ENCODE results near the gene NEUROD2.

Gene NEUROD2

DNA sequence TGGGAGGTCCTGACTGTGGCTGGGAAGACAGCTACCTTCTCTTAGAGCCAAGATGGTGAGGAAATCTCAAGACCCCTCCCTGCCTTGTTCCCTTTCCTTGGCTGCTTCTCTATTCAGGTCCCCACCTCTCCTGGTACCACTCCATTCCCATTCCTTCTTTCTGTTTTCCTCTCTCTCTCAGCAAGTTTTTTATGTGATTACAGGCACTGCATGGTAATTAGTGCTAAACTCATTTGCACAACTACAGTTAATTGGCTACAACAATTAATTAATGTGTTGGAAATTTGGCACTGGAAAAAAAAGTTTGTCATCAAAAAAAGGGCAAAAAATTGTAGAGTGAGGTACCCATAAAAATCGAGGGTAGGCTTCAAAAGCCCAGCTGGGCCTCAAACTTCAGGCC lies 45.3 kb downstream of the NEUROD2 start:
- ChIA-PET CTCF (interaction anchor here (0.7 to 19.7 kb wide), 3 partner anchors 13 to 424 kb away, joined by 3 to 475 read pairs (median 33); partner anchors contain the start of gene PPP1R1B), POLR2A (no interaction called here)
- H3K9me3 ChIP-seq (ENCODE audit: control insufficient read depth, insufficient read depth, low read depth, low read length), result no peaks in the 10 kb centered on the region
- no peak overlapping the region for H3K4me3 ChIP-seq (ENCODE audit: low read depth, low read length)
- TF ChIP-seq ZNF350 (tag by site-specific recombination; IDR thresholded peaks at IDR 0.05), result no peak
- no peak for TF ChIP-seq ZNF658 (tag by site-specific recombination; IDR thresholded peaks at IDR 0.05)
- TF ChIP-seq, protein P1, sequence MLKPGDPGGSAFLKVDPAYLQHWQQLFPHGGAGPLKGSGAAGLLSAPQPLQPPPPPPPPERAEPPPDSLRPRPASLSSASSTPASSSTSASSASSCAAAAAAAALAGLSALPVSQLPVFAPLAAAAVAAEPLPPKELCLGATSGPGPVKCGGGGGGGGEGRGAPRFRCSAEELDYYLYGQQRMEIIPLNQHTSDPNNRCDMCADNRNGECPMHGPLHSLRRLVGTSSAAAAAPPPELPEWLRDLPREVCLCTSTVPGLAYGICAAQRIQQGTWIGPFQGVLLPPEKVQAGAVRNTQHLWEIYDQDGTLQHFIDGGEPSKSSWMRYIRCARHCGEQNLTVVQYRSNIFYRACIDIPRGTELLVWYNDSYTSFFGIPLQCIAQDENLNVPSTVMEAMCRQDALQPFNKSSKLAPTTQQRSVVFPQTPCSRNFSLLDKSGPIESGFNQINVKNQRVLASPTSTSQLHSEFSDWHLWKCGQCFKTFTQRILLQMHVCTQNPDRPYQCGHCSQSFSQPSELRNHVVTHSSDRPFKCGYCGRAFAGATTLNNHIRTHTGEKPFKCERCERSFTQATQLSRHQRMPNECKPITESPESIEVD (tag by site-specific recombination; IDR thresholded peaks at IDR 0.05), result no peak
- TF ChIP-seq ZNF843 (tag by site-specific recombination; IDR thresholded peaks at IDR 0.05), result no peak
- no peak for TF ChIP-seq ZNF473 (tag by site-specific recombination; IDR thresholded peaks at IDR 0.05)
- TF ChIP-seq TRIM28 (IDR thresholded peaks at IDR 0.05; ENCODE audit: borderline replicate concordance, low read length), result no peak
- H3K27ac ChIP-seq (ENCODE audit: extremely low read depth, low read depth, low read length), result no peak overlapping the region
- peaks cover 7 to 40% of the 10 kb centered on the region in 2 experiments for H3K36me3 ChIP-seq (ENCODE audit: control insufficient read depth in 2 of 2, insufficient read depth in 1 of 2, low read length in 2 of 2)
- no peaks in the 10 kb centered on the region for H3K4me1 ChIP-seq (ENCODE audit: control insufficient read depth, insufficient read depth, low read length)

DNA sequence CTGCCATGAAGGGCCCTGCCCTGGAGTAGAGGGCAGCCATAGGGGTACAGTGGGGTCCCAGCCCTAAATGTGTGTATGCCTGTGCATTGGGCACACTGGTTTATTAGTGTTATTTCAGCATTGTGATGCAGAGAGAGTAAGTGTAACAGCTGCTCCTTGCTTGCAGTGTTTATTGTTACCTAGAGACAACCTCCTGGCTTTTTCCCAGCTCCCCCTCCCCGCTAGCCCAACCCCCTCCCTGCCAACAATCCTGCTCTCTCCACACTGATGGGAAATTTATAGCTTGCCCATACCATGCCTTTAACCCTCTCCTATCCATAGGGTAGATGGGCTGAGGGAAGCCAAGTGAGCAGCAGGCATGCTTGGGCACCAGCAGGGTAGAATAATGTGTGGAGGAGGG lies 51.3 kb downstream of the NEUROD2 start:
- Histone ChIP-seq H3K4me1 (ENCODE audit: control insufficient read depth, insufficient read depth, low read length) (no peaks in the 10 kb centered on the region), H3K9me3 (ENCODE audit: control insufficient read depth, insufficient read depth, low read depth, low read length) (no peaks in the 10 kb centered on the region), H3K27ac (ENCODE audit: extremely low read depth, low read depth, low read length) (no peak overlapping the region), H3K36me3 (ENCODE audit: control insufficient read depth in 2 of 2, insufficient read depth in 1 of 2, low read length in 2 of 2) (peaks cover 13 to 61% of the 10 kb centered on the region in 2 experiments), H3K4me3 (ENCODE audit: low read depth, low read length) (no peak overlapping the region)
- TF ChIP-seq PRDM1 (tag by site-specific recombination; IDR thresholded peaks at IDR 0.05) (no peak), YY1 (tag by site-specific recombination; IDR thresholded peaks at IDR 0.05) (no peak), ZNF350 (tag by site-specific recombination; IDR thresholded peaks at IDR 0.05) (no peak), ZNF549 (tag by site-specific recombination; IDR thresholded peaks at IDR 0.05) (no peak), ZNF175 (tag by site-specific recombination; IDR thresholded peaks at IDR 0.05) (no peak), GLI4 (tag by site-specific recombination; IDR thresholded peaks at IDR 0.05) (no peak), ZNF707 (tag by site-specific recombination; IDR thresholded peaks at IDR 0.05) (no peak), ZBTB1 (tag by site-specific recombination; IDR thresholded peaks at IDR 0.05) (no peak), ZNF423 (tag by site-specific recombination; IDR thresholded peaks at IDR 0.05) (no peak), REPIN1 (tag by site-specific recombination; IDR thresholded peaks at IDR 0.05; ENCODE audit: low read depth) (no peak)
- ChIA-PET CTCF (interaction anchor here (1.4 to 19.7 kb wide), 2 partner anchors 9 to 67 kb away, joined by 10 to 475 read pairs; partner anchors contain the start of gene PPP1R1B), POLR2A (no interaction called here)

DNA sequence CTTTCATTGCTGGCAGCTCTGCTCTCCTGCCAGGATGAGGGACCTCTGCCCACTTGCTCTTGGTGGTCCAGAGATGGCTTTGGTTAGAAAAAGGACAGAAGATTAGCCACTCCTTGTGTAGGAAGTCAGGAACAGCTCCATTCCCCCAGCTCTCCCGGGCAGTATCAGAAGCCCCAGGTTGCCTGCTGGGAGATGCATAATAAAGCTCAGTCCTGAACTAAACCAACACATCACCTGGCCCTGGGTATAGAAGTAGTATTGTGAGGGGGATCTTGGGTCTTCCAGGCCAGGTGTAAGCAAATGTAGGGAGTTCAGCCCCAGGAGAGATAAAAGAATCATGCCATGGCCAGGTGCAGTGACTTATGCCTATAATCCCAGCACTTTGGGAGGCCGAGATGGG lies 52.4 kb downstream of the NEUROD2 start:
- Histone ChIP-seq H3K4me1 (ENCODE audit: control insufficient read depth, insufficient read depth, low read length) (no peaks in the 10 kb centered on the region), H3K36me3 (ENCODE audit: control insufficient read depth in 2 of 2, insufficient read depth in 1 of 2, low read length in 2 of 2) (peaks cover 15 to 66% of the 10 kb centered on the region in 2 experiments), H3K4me3 (ENCODE audit: low read depth, low read length) (no peak overlapping the region), H3K9me3 (ENCODE audit: control insufficient read depth, insufficient read depth, low read depth, low read length) (no peaks in the 10 kb centered on the region), H3K27ac (ENCODE audit: extremely low read depth, low read depth, low read length) (no peak overlapping the region)
- ChIA-PET CTCF (interaction anchor here (0.6 to 19.7 kb wide), 3 partner anchors 8 to 420 kb away, joined by 3 to 475 read pairs (median 3); partner anchors contain the start of gene PPP1R1B), POLR2A (no interaction called here)
- TF ChIP-seq, protein P2, sequence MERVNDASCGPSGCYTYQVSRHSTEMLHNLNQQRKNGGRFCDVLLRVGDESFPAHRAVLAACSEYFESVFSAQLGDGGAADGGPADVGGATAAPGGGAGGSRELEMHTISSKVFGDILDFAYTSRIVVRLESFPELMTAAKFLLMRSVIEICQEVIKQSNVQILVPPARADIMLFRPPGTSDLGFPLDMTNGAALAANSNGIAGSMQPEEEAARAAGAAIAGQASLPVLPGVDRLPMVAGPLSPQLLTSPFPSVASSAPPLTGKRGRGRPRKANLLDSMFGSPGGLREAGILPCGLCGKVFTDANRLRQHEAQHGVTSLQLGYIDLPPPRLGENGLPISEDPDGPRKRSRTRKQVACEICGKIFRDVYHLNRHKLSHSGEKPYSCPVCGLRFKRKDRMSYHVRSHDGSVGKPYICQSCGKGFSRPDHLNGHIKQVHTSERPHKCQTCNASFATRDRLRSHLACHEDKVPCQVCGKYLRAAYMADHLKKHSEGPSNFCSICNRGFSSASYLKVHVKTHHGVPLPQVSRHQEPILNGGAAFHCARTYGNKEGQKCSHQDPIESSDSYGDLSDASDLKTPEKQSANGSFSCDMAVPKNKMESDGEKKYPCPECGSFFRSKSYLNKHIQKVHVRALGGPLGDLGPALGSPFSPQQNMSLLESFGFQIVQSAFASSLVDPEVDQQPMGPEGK (tag by site-specific recombination; IDR thresholded peaks at IDR 0.05), result no peak
- TF ChIP-seq ZBTB1 (tag by site-specific recombination; IDR thresholded peaks at IDR 0.05) (no peak), HOXC10 (CRISPR knock-in tag; IDR thresholded peaks at IDR 0.05) (no peak), ZXDB (tag by site-specific recombination; IDR thresholded peaks at IDR 0.05) (no peak), ZNF560 (tag by site-specific recombination; IDR thresholded peaks at IDR 0.05; ENCODE audit: borderline replicate concordance) (no peak), ZNF768 (tag by site-specific recombination; IDR thresholded peaks at IDR 0.05) (no peak), ZNF664 (tag by site-specific recombination; IDR thresholded peaks at IDR 0.05) (no peak), ZNF785 (tag by site-specific recombination; IDR thresholded peaks at IDR 0.05) (no peak)
- TF ChIP-seq, protein P3, sequence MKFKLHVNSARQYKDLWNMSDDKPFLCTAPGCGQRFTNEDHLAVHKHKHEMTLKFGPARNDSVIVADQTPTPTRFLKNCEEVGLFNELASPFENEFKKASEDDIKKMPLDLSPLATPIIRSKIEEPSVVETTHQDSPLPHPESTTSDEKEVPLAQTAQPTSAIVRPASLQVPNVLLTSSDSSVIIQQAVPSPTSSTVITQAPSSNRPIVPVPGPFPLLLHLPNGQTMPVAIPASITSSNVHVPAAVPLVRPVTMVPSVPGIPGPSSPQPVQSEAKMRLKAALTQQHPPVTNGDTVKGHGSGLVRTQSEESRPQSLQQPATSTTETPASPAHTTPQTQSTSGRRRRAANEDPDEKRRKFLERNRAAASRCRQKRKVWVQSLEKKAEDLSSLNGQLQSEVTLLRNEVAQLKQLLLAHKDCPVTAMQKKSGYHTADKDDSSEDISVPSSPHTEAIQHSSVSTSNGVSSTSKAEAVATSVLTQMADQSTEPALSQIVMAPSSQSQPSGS (tag by site-specific recombination; IDR thresholded peaks at IDR 0.05; ENCODE audit: low read depth), result no peak
- TF ChIP-seq, protein P4, sequence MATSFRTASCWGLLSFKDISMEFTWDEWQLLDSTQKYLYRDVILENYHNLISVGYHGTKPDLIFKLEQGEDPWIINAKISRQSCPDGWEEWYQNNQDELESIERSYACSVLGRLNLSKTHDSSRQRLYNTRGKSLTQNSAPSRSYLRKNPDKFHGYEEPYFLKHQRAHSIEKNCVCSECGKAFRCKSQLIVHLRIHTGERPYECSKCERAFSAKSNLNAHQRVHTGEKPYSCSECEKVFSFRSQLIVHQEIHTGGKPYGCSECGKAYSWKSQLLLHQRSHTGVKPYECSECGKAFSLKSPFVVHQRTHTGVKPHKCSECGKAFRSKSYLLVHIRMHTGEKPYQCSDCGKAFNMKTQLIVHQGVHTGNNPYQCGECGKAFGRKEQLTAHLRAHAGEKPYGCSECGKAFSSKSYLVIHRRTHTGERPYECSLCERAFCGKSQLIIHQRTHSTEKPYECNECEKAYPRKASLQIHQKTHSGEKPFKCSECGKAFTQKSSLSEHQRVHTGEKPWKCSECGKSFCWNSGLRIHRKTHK (tag by site-specific recombination; IDR thresholded peaks at IDR 0.05), result no peak

Data from HEK293 (cell line).